HEK293 (cell line): ENCODE measurements around the gene APC2.
A peak's percentile ranks its signal among the peaks of the same experiment; 100 is the strongest.

ENCODE experiments used
- CTCF ChIA-PET: fragments of 350-600 bp; formaldehyde crosslinking; extraction: SDS; loops from one replicate; lab custom pipeline; 2021; ENCODE audit warnings: antibody characterized with exemption; lab: Yijun Ruan, JAX
- POLR2A ChIA-PET: fragments of 300-600 bp; formaldehyde crosslinking; extraction: SDS; loops from one replicate; lab custom pipeline; 2020; ENCODE audit warnings: antibody characterized with exemption, inconsistent platforms; lab: Yijun Ruan, JAX
- H3K27ac ChIP-seq: fragments of 200-500 bp; sonication (Bioruptor generic); 2 replicates; pipeline ENCODE4 v1.5.1; 2014; ENCODE audit warnings: low read depth, low read length, control low read depth, inconsistent platforms; ENCODE audit errors: extremely low read depth
- H3K36me3 ChIP-seq, 2 experiments: fragments of 200-500 bp in 1 of 2; sonication (Bioruptor generic) in 1 of 2; 1 replicate in 1 of 2; 2 replicates in 1 of 2; pipeline ENCODE4 v1.5.1; 2014 to 2017; ENCODE audit warnings: inconsistent platforms in 2 of 2, low read length in 2 of 2; ENCODE audit not compliant: control insufficient read depth in 2 of 2, insufficient read depth in 1 of 2
- H3K4me1 ChIP-seq: fragments of 200-500 bp; sonication (Bioruptor generic); 2 replicates; pipeline ENCODE4 v1.5.1; 2014; ENCODE audit warnings: mild to moderate bottlenecking, low read length, inconsistent platforms; ENCODE audit not compliant: control insufficient read depth, insufficient read depth
- H3K4me3 ChIP-seq: 2 replicates; pipeline ENCODE4 v1.5.1; 2011; ENCODE audit warnings: low read depth, mild to moderate bottlenecking, control low read depth, low read length, moderate library complexity
- H3K9me3 ChIP-seq: fragments of 200-500 bp; sonication (Bioruptor generic); 2 replicates; pipeline ENCODE4 v1.5.1; 2014; ENCODE audit warnings: low read depth, low read length, inconsistent platforms; ENCODE audit not compliant: control insufficient read depth, insufficient read depth
- BCL11A ChIP-seq: fragments of 450-650 bp; formaldehyde crosslinking; IDR thresholded peaks from 2 replicates; pipeline ENCODE4 v1.5.1; 2016; ENCODE audit warnings: low read depth, missing biosample characterization, missing genetic modification characterization
- BCL6B ChIP-seq: fragments of 450-650 bp; formaldehyde crosslinking; IDR thresholded peaks from 2 replicates; pipeline ENCODE4 v1.5.1; 2017; ENCODE audit warnings: missing biosample characterization, missing genetic modification characterization
- GFI1B ChIP-seq: fragments of 450-650 bp; formaldehyde crosslinking; IDR thresholded peaks from 2 replicates; pipeline ENCODE4 v1.5.1; 2016; ENCODE audit warnings: missing biosample characterization, missing genetic modification characterization
- ZBTB44 ChIP-seq: fragments of 450-650 bp; IDR thresholded peaks from 2 replicates; pipeline ENCODE4 v1.5.1; 2018; ENCODE audit warnings: missing biosample characterization, mild to moderate bottlenecking, missing genetic modification characterization
- ZFHX2 ChIP-seq: fragments of 450-650 bp; formaldehyde crosslinking; conservative IDR thresholded peaks from 2 replicates; pipeline ENCODE4 v1.5.1; 2016; ENCODE audit warnings: missing biosample characterization, missing genetic modification characterization
- ZFP41 ChIP-seq: fragments of 450-650 bp; formaldehyde crosslinking; IDR thresholded peaks from 2 replicates; pipeline ENCODE4 v1.5.1; 2016; ENCODE audit warnings: missing biosample characterization, missing genetic modification characterization, borderline replicate concordance
- ZIC2 ChIP-seq: fragments of 450-650 bp; formaldehyde crosslinking; IDR thresholded peaks from 2 replicates; pipeline ENCODE4 v1.5.1; 2016; ENCODE audit warnings: missing biosample characterization, missing genetic modification characterization
- ZNF148 ChIP-seq: fragments of 450-650 bp; formaldehyde crosslinking; IDR thresholded peaks from 2 replicates; pipeline ENCODE4 v1.5.0; 2017; ENCODE audit warnings: missing biosample characterization, missing genetic modification characterization, borderline replicate concordance
- ZNF174 ChIP-seq: fragments of 450-650 bp; formaldehyde crosslinking; IDR thresholded peaks from 2 replicates; pipeline ENCODE4 v1.5.0; 2017; ENCODE audit warnings: missing biosample characterization, mild to moderate bottlenecking, missing genetic modification characterization
- ZNF18 ChIP-seq: fragments of 450-650 bp; formaldehyde crosslinking; IDR thresholded peaks from 2 replicates; pipeline ENCODE4 v1.5.1; 2016; ENCODE audit warnings: missing biosample characterization, missing genetic modification characterization
- ZNF2 ChIP-seq: fragments of 450-650 bp; formaldehyde crosslinking; IDR thresholded peaks from 2 replicates; pipeline ENCODE4 v1.5.1; 2016; ENCODE audit warnings: missing biosample characterization, missing genetic modification characterization
- ZNF202 ChIP-seq: fragments of 450-650 bp; formaldehyde crosslinking; IDR thresholded peaks from 2 replicates; pipeline ENCODE4 v1.5.1; 2016; ENCODE audit warnings: missing biosample characterization, missing genetic modification characterization, borderline replicate concordance
- ZNF211 ChIP-seq: fragments of 450-650 bp; formaldehyde crosslinking; IDR thresholded peaks from 2 replicates; pipeline ENCODE4 v1.5.1; 2016; ENCODE audit warnings: low read depth, missing biosample characterization, missing genetic modification characterization
- ZNF24 ChIP-seq: fragments of 450-650 bp; formaldehyde crosslinking; IDR thresholded peaks from 2 replicates; pipeline ENCODE4 v1.5.1; 2016; ENCODE audit warnings: missing biosample characterization, missing genetic modification characterization
- ZNF248 ChIP-seq: fragments of 450-650 bp; formaldehyde crosslinking; IDR thresholded peaks from 2 replicates; pipeline ENCODE4 v1.5.1; 2017; ENCODE audit warnings: missing biosample characterization, missing genetic modification characterization
- ZNF266 ChIP-seq: fragments of 450-650 bp; formaldehyde crosslinking; IDR thresholded peaks from 2 replicates; pipeline ENCODE4 v1.5.1; 2016; ENCODE audit warnings: missing biosample characterization, missing genetic modification characterization, low read depth
- ZNF544 ChIP-seq: fragments of 450-650 bp; formaldehyde crosslinking; IDR thresholded peaks from 2 replicates; pipeline ENCODE4 v1.5.0; 2017; ENCODE audit warnings: missing biosample characterization, missing genetic modification characterization
- ZNF561 ChIP-seq: fragments of 450-650 bp; IDR thresholded peaks from 2 replicates; pipeline ENCODE4 v1.5.1; 2018; ENCODE audit warnings: missing biosample characterization, missing genetic modification characterization, borderline replicate concordance
- ZNF596 ChIP-seq: fragments of 450-650 bp; IDR thresholded peaks from 2 replicates; pipeline ENCODE4 v1.5.0; 2018; ENCODE audit warnings: missing biosample characterization, mild to moderate bottlenecking, missing genetic modification characterization, moderate library complexity
- ZNF600 ChIP-seq: fragments of 450-650 bp; formaldehyde crosslinking; IDR thresholded peaks from 2 replicates; pipeline ENCODE4 v1.5.1; 2016; ENCODE audit warnings: missing biosample characterization, missing genetic modification characterization
- ZNF623 ChIP-seq: fragments of 450-650 bp; formaldehyde crosslinking; IDR thresholded peaks from 2 replicates; pipeline ENCODE4 v1.5.1; 2016; ENCODE audit warnings: missing biosample characterization, missing genetic modification characterization
- ZNF626 ChIP-seq: fragments of 450-650 bp; sonication (Bioruptor Pico); formaldehyde crosslinking; IDR thresholded peaks from 2 replicates; pipeline ENCODE4 v1.5.1; 2018; ENCODE audit warnings: missing biosample characterization, missing genetic modification characterization, inconsistent platforms
- ZNF639 ChIP-seq: fragments of 450-650 bp; formaldehyde crosslinking; IDR thresholded peaks from 2 replicates; pipeline ENCODE4 v1.5.1; 2016; ENCODE audit warnings: missing biosample characterization, missing genetic modification characterization
- ZNF768 ChIP-seq: fragments of 450-650 bp; formaldehyde crosslinking; IDR thresholded peaks from 2 replicates; pipeline ENCODE4 v1.5.1; 2018; ENCODE audit warnings: missing biosample characterization, mild to moderate bottlenecking, missing genetic modification characterization
- ZSCAN18 ChIP-seq: fragments of 450-650 bp; formaldehyde crosslinking; IDR thresholded peaks from 2 replicates; pipeline ENCODE4 v1.5.1; 2016; ENCODE audit warnings: missing biosample characterization, missing genetic modification characterization

Gene APC2

GRCh38 chr19:1445185-1445931, 4.6 kb upstream of the APC2 start (continued):
- TF ChIP-seq ZNF211 (tag by site-specific recombination) (no peak), ZNF623 (tag by site-specific recombination) (peak; percentile 13; the same call in 1 of the 2 replicates), BCL6B (no peak), ZIC2 (tag by site-specific recombination) (peak; percentile 96), BCL11A (tag by site-specific recombination) (peak; percentile 86; the same call in 1 of the 2 replicates), GFI1B (tag by site-specific recombination) (peak; percentile 53; the same call in 1 of the 2 replicates), ZNF266 (no peak)

- Histone ChIP-seq H3K36me3 (peaks cover 6 to 17% of the 10 kb centered on the region in 2 experiments; a peak in 2 of 3 replicates), H3K4me1 (peaks cover 10% of the 10 kb centered on the region; the same call in 1 of the 2 replicates), H3K27ac (no peak overlapping the region), H3K9me3 (no peaks in the 10 kb centered on the region), H3K4me3 (peak overlapping the region; percentile 39)
- CTCF ChIA-PET: interaction anchor here (0.6 to 3.2 kb wide), 8 partner anchors 9 to 290 kb away, joined by 3 to 21 read pairs (median 4); no protein-coding TSS in a partner anchor
- POLR2A ChIA-PET: interaction anchor here (0.5 to 2.4 kb wide), 4 partner anchors 20 to 330 kb away, joined by 3 to 7 read pairs (median 4); partner anchors contain the start of gene REEP6
- TF ChIP-seq ZNF2 (tag by site-specific recombination) (no peak), ZNF18 (tag by site-specific recombination) (no peak), ZNF768 (tag by site-specific recombination) (no peak), ZNF202 (tag by site-specific recombination) (no peak), ZNF174 (tag by site-specific recombination) (no peak), ZNF544 (tag by site-specific recombination) (no peak), ZSCAN18 (tag by site-specific recombination) (no peak), ZFP41 (no peak), ZNF639 (tag by site-specific recombination) (no peak), ZNF596 (tag by site-specific recombination) (0 out of 2 replicates have a peak, but pooled peaks have one; percentile 4), ZNF561 (no peak), ZNF148 (tag by site-specific recombination) (no peak), ZNF626 (tag by site-specific recombination) (no peak), ZNF24 (no peak), ZFHX2 (peak; percentile 41), ZBTB44 (no peak), ZNF600 (no peak), ZNF248 (no peak)
Observed at GRCh38 chr19:1445932-1446712, 3.8 kb upstream of the APC2 start.
